Neural cell (in vitro differentiated cells): ENCODE measurements around the gene RAPGEF4.

ENCODE experiments used
- CTCF ChIP-seq: fragments of 450-650 bp; IDR thresholded peaks from 2 replicates; pipeline ENCODE4 v1.5.1; 2014; ENCODE audit warnings: antibody characterized with exemption, mild to moderate bottlenecking, moderate library complexity; ENCODE audit not compliant: poor library complexity, severe bottlenecking
- EP300 ChIP-seq: fragments of 450-650 bp; conservative IDR thresholded peaks from 2 replicates; pipeline ENCODE4 v1.6.1; 2014; ENCODE audit warnings: antibody characterized with exemption, mild to moderate bottlenecking, moderate library complexity; ENCODE audit not compliant: poor library complexity, severe bottlenecking
- EZH2 ChIP-seq: fragments of 200-600, 300-800 bp; shearing (Covaris generic), sonication (generic); IDR thresholded peaks from 2 replicates; pipeline ENCODE4 v1.6.1; 2014; ENCODE audit warnings: antibody characterized with exemption, low read length, borderline replicate concordance, mild to moderate bottlenecking; ENCODE audit not compliant: insufficient read depth, poor library complexity, severe bottlenecking
- MXI1 ChIP-seq: fragments of 450-650 bp; conservative IDR thresholded peaks from 2 replicates; pipeline ENCODE4 v1.6.1; 2014; ENCODE audit warnings: antibody characterized with exemption, mild to moderate bottlenecking; ENCODE audit not compliant: poor library complexity, severe bottlenecking
- POLR2AphosphoS5 ChIP-seq: IDR thresholded peaks from 2 replicates; pipeline ENCODE4 v1.6.1; 2012
- RAD21 ChIP-seq: fragments of 450-650 bp; conservative IDR thresholded peaks from 2 replicates; pipeline ENCODE4 v1.6.1; 2014; ENCODE audit warnings: antibody characterized with exemption, mild to moderate bottlenecking, moderate library complexity
- REST ChIP-seq: IDR thresholded peaks from 2 replicates; pipeline ENCODE4 v1.6.1; 2012; ENCODE audit warnings: borderline replicate concordance
- SMC3 ChIP-seq: fragments of 450-650 bp; conservative IDR thresholded peaks from 2 replicates; pipeline ENCODE4 v1.6.1; 2014; ENCODE audit warnings: antibody characterized with exemption, mild to moderate bottlenecking, moderate library complexity; ENCODE audit not compliant: poor library complexity
- TAF1 ChIP-seq: IDR thresholded peaks from 2 replicates; pipeline ENCODE4 v1.6.1; 2012; ENCODE audit warnings: low read depth

- TF ChIP-seq CTCF (no peak), TAF1 (no peak), REST (no peak), MXI1 (no peak), EZH2 (no peak), POLR2AphosphoS5 (no peak), RAD21 (no peak), SMC3 (no peak), EP300 (no peak)
These were observed 176.6 kb downstream of the RAPGEF4 start for GRCh38 chr2:172912266-172912665.
